NT2/D1 (cell line): ENCODE results near the gene ZNF669.

Experiments
- SUZ12 ChIP-seq: IDR thresholded peaks from 2 replicates; pipeline ENCODE4 v1.6.1; 2011; ENCODE audit not compliant: insufficient read length, insufficient read depth; ENCODE audit errors: extremely low read depth
- YY1 ChIP-seq: IDR thresholded peaks from 2 replicates; pipeline ENCODE4 v1.6.1; 2011; ENCODE audit not compliant: insufficient read length, insufficient read depth
- ZNF274 ChIP-seq: IDR thresholded peaks from 2 replicates; pipeline ENCODE4 v1.6.1; 2011; ENCODE audit warnings: mild to moderate bottlenecking, low read depth, low read length

DNA sequence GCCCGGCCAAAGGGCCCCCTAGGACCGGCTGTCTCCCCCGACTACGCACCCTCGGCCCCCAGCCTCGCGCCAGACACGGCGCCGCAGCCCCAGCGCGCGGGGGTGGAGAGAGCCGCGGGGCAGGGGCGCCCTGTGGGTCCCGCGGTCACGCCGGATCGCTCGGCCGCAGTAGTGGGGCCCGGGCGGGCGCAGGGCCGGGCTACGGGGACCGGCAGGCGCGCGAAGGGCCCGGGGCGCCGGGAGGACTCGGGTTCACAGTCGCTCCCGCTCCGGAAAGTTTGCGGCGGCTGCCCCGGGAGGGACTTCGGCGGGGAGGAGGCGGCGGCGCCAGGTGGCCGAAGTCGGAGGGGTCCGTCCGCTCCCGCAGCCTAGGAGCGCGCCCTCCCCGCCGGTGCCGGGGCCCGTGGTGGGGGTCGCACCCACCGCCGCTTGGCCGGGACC is 7.1 kb upstream of the ZNF669 start:
- TF ChIP-seq YY1 (no peak), ZNF274 (no peak), SUZ12 (no peak)
